ENCODE measurements around the gene SORL1. TPM values are rescaled to one million over a fixed set of nuclear protein-coding genes. Genes with fewer than 3 reads are reported as not detected.

SORL1 gene
- total and polyA plus RNA-seq, 2 of the 8 experiments (the other 6 are each of a cell fraction or from before 2014, with no cell fraction given) = 38.1 to 65.5 TPM

DNA sequence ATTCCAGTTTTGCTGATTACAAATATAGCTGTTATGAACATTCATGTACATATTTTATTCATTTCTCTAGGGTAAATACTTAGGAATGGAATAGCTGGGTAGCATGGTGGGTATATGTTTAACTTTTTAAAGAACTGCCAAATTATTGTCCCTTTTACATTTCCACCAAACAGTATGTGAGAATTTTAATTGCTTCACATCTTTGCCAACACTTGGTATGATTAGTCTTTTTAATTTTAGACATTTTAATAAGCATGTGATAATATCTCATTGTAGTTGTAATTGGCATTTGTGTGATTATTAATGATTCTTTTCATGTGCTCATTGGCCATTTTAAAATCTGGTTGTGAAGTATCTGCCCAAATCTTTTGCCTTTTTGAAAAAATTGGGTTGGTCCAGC lies 73.3 kb downstream of the SORL1 start:
- Histone ChIP-seq H3K27ac (ENCODE audit: low read depth, low read length) (no peak overlapping the region), H4K5ac (ENCODE audit: insufficient read length, low read depth, low read length) (no peak overlapping the region), H2BK20ac (ENCODE audit: low read length) (no peak overlapping the region), H2BK120ac (replicated peaks; ENCODE audit: low read depth, low read length) (no peak overlapping the region), H2AFZ (ENCODE audit: low read length) (no peak overlapping the region), H4K91ac (replicated peaks; ENCODE audit: insufficient read length, low read length) (no peak overlapping the region), H2BK12ac (ENCODE audit: low read depth, low read length) (no peak overlapping the region), H2AK5ac (ENCODE audit: low read depth, low read length) (no peak overlapping the region), H3K23ac (ENCODE audit: insufficient read length) (no peak overlapping the region), H3K9ac (replicated peaks in 1 of 4; ENCODE audit: extremely low read depth in 1 of 4, low read depth in 3 of 4, low read length in 3 of 4) (no peak overlapping the region), H3K79me1 (ENCODE audit: low read depth, low read length) (no peaks in the 10 kb centered on the region), H3K23me2 (ENCODE audit: low read depth, low read length) (no peaks in the 10 kb centered on the region), H3K79me2 (ENCODE audit: control insufficient read depth in 1 of 2, insufficient read depth in 2 of 2, low read length in 2 of 2) (peaks cover 0 to 4% of the 10 kb centered on the region in 2 experiments; a peak in 1 of 4 replicates), H4K8ac (ENCODE audit: extremely low read depth, insufficient read depth, low read length) (no peak overlapping the region), H3K27me3 (replicated peaks in 1 of 4; ENCODE audit: control insufficient read depth in 3 of 4, extremely low read depth in 1 of 4, insufficient read depth in 3 of 4, low read length in 3 of 4) (no peaks in the 10 kb centered on the region), H3K4me3 (ENCODE audit: extremely low read depth in 1 of 4, insufficient read depth in 2 of 4, low read depth in 3 of 4, low read length in 4 of 4) (no peak overlapping the region), H3K56ac (replicated peaks; ENCODE audit: insufficient read length, low read depth, low read length) (no peak overlapping the region), H3K36me3 (ENCODE audit: control insufficient read depth in 2 of 4, insufficient read depth in 4 of 4, low read length in 3 of 4) (peaks cover 2 to 42% (median 20%) of the 10 kb centered on the region in 4 experiments), H2BK5ac (ENCODE audit: low read depth, low read length) (no peak overlapping the region), H3K9me3 (ENCODE audit: insufficient read depth in 2 of 2, low read depth in 1 of 2, low read length in 1 of 2) (0 out of 4 replicates have a peak, but pooled peaks cover 0 to 3% of the 10 kb centered on the region in 2 experiments), H3K4me1 (replicated peaks in 1 of 4; ENCODE audit: control insufficient read depth in 3 of 4, insufficient read depth in 4 of 4, low read length in 3 of 4) (no peaks in the 10 kb centered on the region), H3K14ac (ENCODE audit: insufficient read length) (no peak overlapping the region), H2BK15ac (ENCODE audit: low read length) (no peak overlapping the region), H3K4ac (replicated peaks; ENCODE audit: insufficient read length, low read depth, low read length) (no peak overlapping the region), H4K20me1 (replicated peaks in 1 of 2; ENCODE audit: control insufficient read depth in 1 of 2, insufficient read depth in 2 of 2, low read length in 2 of 2) (no peaks in the 10 kb centered on the region), H3K4me2 (ENCODE audit: insufficient read depth in 1 of 2, low read depth in 2 of 2, low read length in 2 of 2) (no peak overlapping the region), H3K18ac (ENCODE audit: extremely low read depth, low read length) (no peak overlapping the region)
- DNase-seq (ENCODE audit: low read depth in 1 of 2, low spot score in 2 of 2) (no peak), FAIRE-seq (no peak)
- ChIA-PET CTCF (ENCODE audit: partially characterized antibody) (interaction anchor here (1.1 kb wide), 1 partner anchor 38 kb away, joined by 4 read pairs; no protein-coding TSS in a partner anchor), POLR2A (ENCODE audit: partially characterized antibody) (no interaction called here)
- no peak for TF ChIP-seq TAF7 (optimal IDR thresholded peaks at IDR 0.05; ENCODE audit: borderline replicate concordance, low read depth, low read length)
- TF ChIP-seq GABPA (IDR thresholded peaks at IDR 0.05; ENCODE audit: borderline replicate concordance, insufficient read depth, low read length) = no peak
- no peak for TF ChIP-seq ASH2L (IDR thresholded peaks at IDR 0.05; ENCODE audit: low read length)
- no peak for TF ChIP-seq CBX8 (IDR thresholded peaks at IDR 0.05; ENCODE audit: borderline replicate concordance, low read depth, low read length)
- no peak for TF ChIP-seq SUZ12 (IDR thresholded peaks at IDR 0.05; ENCODE audit: low read length)
- TF ChIP-seq NRF1 (IDR thresholded peaks at IDR 0.05; ENCODE audit: low read depth, low read length) = no peak
- no peak for TF ChIP-seq SIX5 (IDR thresholded peaks at IDR 0.05; ENCODE audit: low read depth, low read length)
- TF ChIP-seq KDM5A (IDR thresholded peaks at IDR 0.05; ENCODE audit: low read length) = no peak
- TF ChIP-seq, protein P1, sequence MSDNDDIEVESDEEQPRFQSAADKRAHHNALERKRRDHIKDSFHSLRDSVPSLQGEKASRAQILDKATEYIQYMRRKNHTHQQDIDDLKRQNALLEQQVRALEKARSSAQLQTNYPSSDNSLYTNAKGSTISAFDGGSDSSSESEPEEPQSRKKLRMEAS (IDR thresholded peaks at IDR 0.05) = no peak
- TF ChIP-seq POLR2A (IDR thresholded peaks at IDR 0.05; ENCODE audit: control extremely low read depth in 1 of 2, low read depth in 2 of 2, low read length in 2 of 2) = no peak
- no peak for TF ChIP-seq BACH1 (IDR thresholded peaks at IDR 0.05; ENCODE audit: low read length)
- TF ChIP-seq, protein P2, sequence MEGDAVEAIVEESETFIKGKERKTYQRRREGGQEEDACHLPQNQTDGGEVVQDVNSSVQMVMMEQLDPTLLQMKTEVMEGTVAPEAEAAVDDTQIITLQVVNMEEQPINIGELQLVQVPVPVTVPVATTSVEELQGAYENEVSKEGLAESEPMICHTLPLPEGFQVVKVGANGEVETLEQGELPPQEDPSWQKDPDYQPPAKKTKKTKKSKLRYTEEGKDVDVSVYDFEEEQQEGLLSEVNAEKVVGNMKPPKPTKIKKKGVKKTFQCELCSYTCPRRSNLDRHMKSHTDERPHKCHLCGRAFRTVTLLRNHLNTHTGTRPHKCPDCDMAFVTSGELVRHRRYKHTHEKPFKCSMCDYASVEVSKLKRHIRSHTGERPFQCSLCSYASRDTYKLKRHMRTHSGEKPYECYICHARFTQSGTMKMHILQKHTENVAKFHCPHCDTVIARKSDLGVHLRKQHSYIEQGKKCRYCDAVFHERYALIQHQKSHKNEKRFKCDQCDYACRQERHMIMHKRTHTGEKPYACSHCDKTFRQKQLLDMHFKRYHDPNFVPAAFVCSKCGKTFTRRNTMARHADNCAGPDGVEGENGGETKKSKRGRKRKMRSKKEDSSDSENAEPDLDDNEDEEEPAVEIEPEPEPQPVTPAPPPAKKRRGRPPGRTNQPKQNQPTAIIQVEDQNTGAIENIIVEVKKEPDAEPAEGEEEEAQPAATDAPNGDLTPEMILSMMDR (IDR thresholded peaks at IDR 0.05; ENCODE audit: control extremely low read depth in 1 of 3, insufficient read depth in 1 of 3, low read depth in 1 of 3, low read length in 3 of 3) = no peak
- no peak for TF ChIP-seq CHD1 (IDR thresholded peaks at IDR 0.05; ENCODE audit: low read depth, low read length)
- TF ChIP-seq KDM1A (IDR thresholded peaks at IDR 0.05; ENCODE audit: borderline replicate concordance, low read length) = no peak

Data from H1 (cell line).